Colonic mucosa (tissue), 4 donors: ENCODE measurements around the gene SHC3. TPM values are rescaled to one million over a fixed set of nuclear protein-coding genes. Genes with fewer than 3 reads are reported as not detected.

Experiments
- DNase-seq: peaks from one replicate; pipeline ENCODE4 v3.0.0-alpha.2; 2020
- H3K27ac ChIP-seq: fragments of 200-600 bp; one replicate; pipeline ENCODE4 v1.8.0; 2021
- H3K27me3 ChIP-seq: fragments of 200-600 bp; one replicate; pipeline ENCODE4 v1.8.0; 2021
- H3K36me3 ChIP-seq: fragments of 200-600 bp; one replicate; pipeline ENCODE4 v1.8.0; 2021
- H3K4me1 ChIP-seq: fragments of 200-600 bp; one replicate; pipeline ENCODE4 v1.8.0; 2021; ENCODE audit warnings: mild to moderate bottlenecking
- H3K4me3 ChIP-seq: fragments of 200-600 bp; one replicate; pipeline ENCODE4 v1.8.0; 2021
- H3K9ac ChIP-seq, 2 donors: one replicate each; pipeline ENCODE4 v1.7.0; 2013; ENCODE audit warnings: control low read depth in 2 of 2, low read depth in 2 of 2, low read length in 2 of 2
- H3K9me3 ChIP-seq: fragments of 200-600 bp; one replicate; pipeline ENCODE4 v1.8.0; 2021
- intact Hi-C: fragments of 100-400 bp; cut with DNase I; formaldehyde crosslinking; loops from one replicate; pipeline ENCODE4 v1.14.1; 2022
- total RNA-seq, 2 donors: library from RNA; stranded (reverse); fragmentation: NEBNext Ultra II Directional in 1 of 2; extraction: Animal tissue kit (Norgen Biotek cat#: 25700) in 1 of 2; gene quantifications; one replicate each; pipeline ENCODE4 v1.2.1, GENCODE V29; 2021
- TF ChIP-seq, protein P1 (sequence below): fragments of 200-600 bp; IDR thresholded peaks from one replicate; pipeline ENCODE4 v1.8.0; 2022; ENCODE audit warnings: antibody characterized with exemption, mild to moderate bottlenecking
- donor health status: healthy.
- donor health status: DM: no; HTN: no; CAD: no.
- donor health status: DM: no; HTN: no; CAD: no.

Gene SHC3
- total RNA-seq, 2 donors from 2014 or later, result 0.32 to 0.58 TPM

DNA sequence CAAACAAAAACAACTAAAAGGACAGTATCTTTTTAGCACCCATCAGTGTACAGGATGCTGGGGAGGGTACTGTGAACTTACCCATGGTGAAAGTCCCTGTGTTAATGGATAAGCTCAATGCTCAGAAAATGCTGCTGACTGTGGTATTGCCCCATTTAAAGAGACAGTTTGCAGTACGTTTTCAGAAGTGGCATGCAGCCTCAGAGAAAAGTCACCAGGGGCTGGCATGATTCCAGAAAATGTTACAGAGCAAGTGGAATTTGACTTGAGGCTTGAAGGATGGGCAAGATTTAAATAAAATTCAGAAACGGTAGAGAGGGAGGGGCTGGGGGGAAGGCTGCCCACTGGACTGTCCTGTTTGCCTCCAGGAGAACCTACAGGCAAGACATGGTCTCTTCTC lies 180.1 kb downstream of the SHC3 start:
- Histone ChIP-seq H3K4me1 (no peaks in the 10 kb centered on the region), H3K27ac (no peak overlapping the region), H3K27me3 (no peaks in the 10 kb centered on the region), H3K9ac (no peak overlapping the region), H3K36me3 (no peaks in the 10 kb centered on the region), H3K9me3 (no peaks in the 10 kb centered on the region), H3K4me3 (no peak overlapping the region)
- TF ChIP-seq, protein P1, sequence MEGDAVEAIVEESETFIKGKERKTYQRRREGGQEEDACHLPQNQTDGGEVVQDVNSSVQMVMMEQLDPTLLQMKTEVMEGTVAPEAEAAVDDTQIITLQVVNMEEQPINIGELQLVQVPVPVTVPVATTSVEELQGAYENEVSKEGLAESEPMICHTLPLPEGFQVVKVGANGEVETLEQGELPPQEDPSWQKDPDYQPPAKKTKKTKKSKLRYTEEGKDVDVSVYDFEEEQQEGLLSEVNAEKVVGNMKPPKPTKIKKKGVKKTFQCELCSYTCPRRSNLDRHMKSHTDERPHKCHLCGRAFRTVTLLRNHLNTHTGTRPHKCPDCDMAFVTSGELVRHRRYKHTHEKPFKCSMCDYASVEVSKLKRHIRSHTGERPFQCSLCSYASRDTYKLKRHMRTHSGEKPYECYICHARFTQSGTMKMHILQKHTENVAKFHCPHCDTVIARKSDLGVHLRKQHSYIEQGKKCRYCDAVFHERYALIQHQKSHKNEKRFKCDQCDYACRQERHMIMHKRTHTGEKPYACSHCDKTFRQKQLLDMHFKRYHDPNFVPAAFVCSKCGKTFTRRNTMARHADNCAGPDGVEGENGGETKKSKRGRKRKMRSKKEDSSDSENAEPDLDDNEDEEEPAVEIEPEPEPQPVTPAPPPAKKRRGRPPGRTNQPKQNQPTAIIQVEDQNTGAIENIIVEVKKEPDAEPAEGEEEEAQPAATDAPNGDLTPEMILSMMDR, result no peak
- DNase-seq, result no peak
- intact Hi-C loops, result loop anchor here (10.0 kb wide), 1 partner anchor 254 kb away; no protein-coding TSS in a partner anchor

DNA sequence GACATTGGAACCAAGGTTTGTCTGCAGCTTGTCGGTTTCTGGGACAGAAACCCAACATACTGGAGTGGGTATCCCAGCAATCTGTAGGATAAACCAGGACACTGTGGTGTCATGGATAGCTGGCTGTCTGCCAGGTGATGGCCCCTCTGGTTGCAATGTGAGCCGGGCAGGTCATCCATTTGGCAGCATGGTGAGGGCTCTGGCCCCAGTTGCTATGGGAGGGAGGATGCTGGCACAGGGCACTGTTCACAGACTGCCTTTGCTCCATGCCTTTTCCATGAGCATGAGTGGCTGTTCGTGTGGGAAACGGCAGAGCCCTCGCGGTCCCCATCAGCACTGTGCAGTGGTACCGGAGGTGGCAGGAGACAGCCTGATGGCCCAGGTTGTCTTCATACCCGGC lies 181.0 kb downstream of the SHC3 start:
- DNase-seq, result no peak
- Histone ChIP-seq H3K27me3 (peaks cover 3% of the 10 kb centered on the region), H3K9me3 (no peaks in the 10 kb centered on the region), H3K36me3 (no peaks in the 10 kb centered on the region), H3K9ac (no peak overlapping the region), H3K4me3 (no peak overlapping the region), H3K4me1 (no peaks in the 10 kb centered on the region), H3K27ac (no peak overlapping the region)
- intact Hi-C loops, result loop anchor here (10.0 kb wide), 1 partner anchor 253 kb away; no protein-coding TSS in a partner anchor
- TF ChIP-seq, protein P1, result no peak

GRCh38 chr9:88996921-88997235 lies 181.7 kb downstream of the SHC3 start:
- DNase-seq, result no peak
- Histone ChIP-seq H3K9ac (no peak overlapping the region), H3K27ac (no peak overlapping the region), H3K4me3 (no peak overlapping the region), H3K27me3 (peaks cover 9% of the 10 kb centered on the region), H3K9me3 (no peaks in the 10 kb centered on the region), H3K4me1 (no peaks in the 10 kb centered on the region), H3K36me3 (no peaks in the 10 kb centered on the region)
- intact Hi-C loops, result loop anchor here (10.0 kb wide), 1 partner anchor 252 kb away; no protein-coding TSS in a partner anchor
- TF ChIP-seq, protein P1, result no peak

DNA sequence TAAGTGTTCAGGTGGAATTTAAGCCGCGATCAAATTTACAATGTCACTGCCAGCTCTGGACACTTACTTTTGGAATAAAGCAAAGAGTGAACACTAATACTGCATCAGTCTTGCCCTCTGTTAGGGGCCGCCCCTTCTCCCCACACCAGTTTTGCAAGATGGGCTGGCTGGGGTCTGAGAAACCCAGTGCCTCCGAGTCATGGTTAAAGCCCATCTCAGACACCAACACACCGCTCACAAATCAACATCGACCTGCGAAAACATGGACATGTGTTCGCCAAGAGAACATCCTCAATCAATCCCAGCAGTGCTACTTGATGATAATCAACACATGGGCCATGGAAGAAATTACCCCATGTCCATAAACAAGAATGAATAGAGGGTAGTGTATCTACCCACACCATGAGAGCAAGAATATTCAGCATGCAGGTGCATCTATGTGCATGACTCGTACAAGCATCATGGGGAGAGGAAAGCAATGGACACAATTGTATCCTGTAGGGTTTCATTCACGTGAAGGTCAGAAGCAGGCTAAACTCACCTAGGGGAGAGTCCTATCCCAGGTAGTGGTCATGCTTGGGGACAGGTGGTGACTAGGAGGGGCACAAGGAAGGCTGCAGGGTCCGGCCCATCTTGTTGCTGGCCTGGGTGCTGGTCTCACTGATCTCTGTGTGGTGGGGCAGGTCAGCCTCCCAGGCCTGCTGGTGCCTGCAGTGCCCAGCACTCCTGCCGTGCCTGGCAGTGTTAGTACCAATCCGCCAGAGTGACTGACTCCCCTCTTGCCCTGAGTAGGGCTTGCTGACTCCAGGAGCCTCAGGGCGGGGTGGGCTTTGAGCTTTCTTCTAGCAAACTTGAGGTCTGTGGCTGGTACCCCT lies 182.3 kb downstream of the SHC3 start:
- Histone ChIP-seq H3K4me3 (no peak overlapping the region), H3K9me3 (no peaks in the 10 kb centered on the region), H3K27ac (no peak overlapping the region), H3K36me3 (no peaks in the 10 kb centered on the region), H3K4me1 (no peaks in the 10 kb centered on the region), H3K9ac (no peak overlapping the region), H3K27me3 (peaks cover 15% of the 10 kb centered on the region)
- intact Hi-C loops, result loop anchor here (10.0 kb wide), 1 partner anchor 251 kb away; no protein-coding TSS in a partner anchor
- TF ChIP-seq, protein P1, result no peak
- DNase-seq, result no peak

- no peak for DNase-seq
- Histone ChIP-seq H3K4me3 (no peak overlapping the region), H3K27ac (no peak overlapping the region), H3K27me3 (peaks cover 15% of the 10 kb centered on the region), H3K9ac (no peak overlapping the region), H3K4me1 (no peaks in the 10 kb centered on the region), H3K9me3 (no peaks in the 10 kb centered on the region), H3K36me3 (no peaks in the 10 kb centered on the region)
- TF ChIP-seq, protein P1, result no peak
- intact Hi-C loops, result loop anchor here (10.0 kb wide), 1 partner anchor 251 kb away; no protein-coding TSS in a partner anchor
Observed at GRCh38 chr9:88995627-88996026, 183.0 kb downstream of the SHC3 start.
